ENCODE results near the gene FLNB.
"Not testable (repeated sequence)": the region's sequence is repeated elsewhere in the genome, so short reads cannot be mapped to it uniquely, and the experiment has no call there.

The FLNB gene

DNA sequence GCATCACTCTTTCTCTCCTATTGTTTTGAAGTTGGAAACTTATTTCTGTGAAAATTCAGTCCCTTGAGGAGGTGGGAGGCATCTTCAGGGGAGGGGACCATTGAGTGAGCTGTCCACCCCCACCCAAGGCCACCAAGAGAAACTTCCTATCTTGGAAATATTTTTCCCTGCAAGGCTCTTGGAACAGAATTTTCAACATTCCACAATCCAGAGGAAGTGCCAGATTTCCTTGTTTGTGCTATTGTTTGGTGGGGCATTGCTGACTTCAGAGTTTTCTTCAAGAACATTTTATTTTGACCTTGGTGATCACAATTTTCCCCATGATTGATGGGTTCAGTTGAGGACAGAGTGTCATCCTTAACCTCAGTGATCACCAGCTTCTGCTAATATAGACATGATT lies 190.6 kb downstream of the FLNB start:
- TF ChIP-seq POLR2A (IDR thresholded peaks at IDR 0.05; ENCODE audit: low read depth, low read length) (no peak), PAX5 (IDR thresholded peaks at IDR 0.05; ENCODE audit: insufficient read depth, low read length, severe bottlenecking) (no peak), TAF1 (IDR thresholded peaks at IDR 0.05; ENCODE audit: low read depth, low read length) (no peak), POLR2AphosphoS5 (IDR thresholded peaks at IDR 0.05; ENCODE audit: low read depth, low read length) (no peak), SPI1 (IDR thresholded peaks at IDR 0.05; ENCODE audit: low read depth, low read length) (no peak), POU2F2 (IDR thresholded peaks at IDR 0.05; ENCODE audit: low read depth, low read length) (no peak)
- FAIRE-seq (no peak), DNase-seq (ENCODE audit: insufficient read length, low spot score) (no peak)

GRCh38 chr3:58200121-58200709 lies 192.0 kb downstream of the FLNB start:
- FAIRE-seq (no peak), DNase-seq (ENCODE audit: insufficient read length, low spot score) (no peak)
- TF ChIP-seq POLR2A (IDR thresholded peaks at IDR 0.05; ENCODE audit: low read depth, low read length) = no peak

GRCh38 chr3:58200846-58201355 lies 192.7 kb downstream of the FLNB start:
- no peak for TF ChIP-seq POU2F2 (IDR thresholded peaks at IDR 0.05; ENCODE audit: low read depth, low read length)
- no peak for TF ChIP-seq POLR2AphosphoS5 (IDR thresholded peaks at IDR 0.05; ENCODE audit: low read depth, low read length)
- 0 out of 2 replicates have a peak, but pooled peaks have one; percentile 24 for TF ChIP-seq SPI1 (IDR thresholded peaks at IDR 0.05; ENCODE audit: low read depth, low read length)
- no peak for TF ChIP-seq TAF1 (IDR thresholded peaks at IDR 0.05; ENCODE audit: low read depth, low read length)
- TF ChIP-seq PAX5 (IDR thresholded peaks at IDR 0.05; ENCODE audit: insufficient read depth, low read length, severe bottlenecking) = no peak
- no peak for TF ChIP-seq POLR2A (IDR thresholded peaks at IDR 0.05; ENCODE audit: low read depth, low read length)
- FAIRE-seq (no peak), DNase-seq (ENCODE audit: insufficient read length, low spot score) (no peak)

- not testable (repeated sequence) for FAIRE-seq
These were observed 193.2 kb downstream of the FLNB start for GRCh38 chr3:58201451-58201850.

GRCh38 chr3:58202917-58203360 lies 194.7 kb downstream of the FLNB start:
- FAIRE-seq = peak; percentile 68
- DNase-seq (ENCODE audit: insufficient read length, low spot score) = no peak
- TF ChIP-seq SPI1 (IDR thresholded peaks at IDR 0.05; ENCODE audit: low read depth, low read length) (0 out of 2 replicates have a peak, but pooled peaks have one; percentile 25), POLR2AphosphoS5 (IDR thresholded peaks at IDR 0.05; ENCODE audit: low read depth, low read length) (no peak; the same call in 1 of the 2 replicates), POLR2A (IDR thresholded peaks at IDR 0.05; ENCODE audit: low read depth, low read length) (no peak), POU2F2 (IDR thresholded peaks at IDR 0.05; ENCODE audit: low read depth, low read length) (0 out of 2 replicates have a peak, but pooled peaks have one; percentile 41), PAX5 (IDR thresholded peaks at IDR 0.05; ENCODE audit: insufficient read depth, low read length, severe bottlenecking) (no peak)

More at GRCh38 chr3:58201451-58201850, 193.2 kb downstream of the FLNB start:
- not testable (repeated sequence) for DNase-seq (ENCODE audit: insufficient read length, low spot score)

DNA sequence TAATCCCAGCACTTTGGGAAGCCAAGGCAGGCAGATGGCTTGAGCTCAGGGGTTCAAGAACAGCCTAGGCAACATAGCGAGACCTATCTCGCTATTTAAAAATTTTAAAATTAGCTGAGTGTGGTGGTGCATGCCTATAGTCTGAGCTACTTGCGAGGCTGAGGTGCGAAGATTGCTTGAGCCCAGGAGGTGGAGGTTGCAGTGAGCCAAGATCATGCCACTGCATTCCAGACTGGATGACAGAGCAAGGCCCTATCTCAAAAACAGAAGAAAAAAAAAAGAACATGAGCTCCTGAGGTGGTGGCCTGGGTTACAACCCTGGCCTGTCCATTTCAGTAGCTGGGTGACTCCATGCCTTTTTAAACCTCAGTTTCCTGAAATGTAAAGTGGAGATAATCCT lies 195.3 kb downstream of the FLNB start:
- FAIRE-seq (no peak), DNase-seq (ENCODE audit: insufficient read length, low spot score) (no peak)
- no peak for TF ChIP-seq SPI1 (IDR thresholded peaks at IDR 0.05; ENCODE audit: low read depth, low read length)

DNA sequence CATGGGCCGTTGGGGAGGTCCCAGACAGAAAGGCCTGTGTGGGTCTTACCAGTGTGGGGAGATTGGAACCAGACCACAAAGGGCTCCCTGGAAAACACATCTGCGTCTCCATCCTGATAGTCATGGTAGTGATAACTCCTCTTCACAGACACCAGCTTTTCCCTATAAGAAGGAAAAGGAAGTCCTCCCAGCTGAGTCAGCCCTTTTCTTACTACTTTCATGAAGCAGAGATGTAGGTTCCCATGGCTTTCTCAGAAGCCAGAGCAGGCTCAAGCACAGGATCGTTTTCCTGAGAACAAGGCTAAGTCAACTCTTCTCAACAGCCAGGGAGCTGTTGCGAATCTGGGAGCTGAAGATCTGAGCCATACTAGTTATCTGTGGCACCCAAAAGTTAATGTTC lies 196.5 kb downstream of the FLNB start:
- DNase-seq (ENCODE audit: insufficient read length, low spot score) (no peak), FAIRE-seq (no peak)
- TF ChIP-seq SPI1 (IDR thresholded peaks at IDR 0.05; ENCODE audit: low read depth, low read length) (no peak), POLR2AphosphoS5 (IDR thresholded peaks at IDR 0.05; ENCODE audit: low read depth, low read length) (no peak), PAX5 (IDR thresholded peaks at IDR 0.05; ENCODE audit: insufficient read depth, low read length, severe bottlenecking) (no peak), POU2F2 (IDR thresholded peaks at IDR 0.05; ENCODE audit: low read depth, low read length) (no peak), TAF1 (IDR thresholded peaks at IDR 0.05; ENCODE audit: low read depth, low read length) (no peak), POLR2A (IDR thresholded peaks at IDR 0.05; ENCODE audit: low read depth, low read length) (no peak)

GRCh38 chr3:58205981-58206380 lies 197.8 kb downstream of the FLNB start:
- FAIRE-seq (no peak), DNase-seq (ENCODE audit: insufficient read length, low spot score) (no peak)
- TF ChIP-seq TAF1 (IDR thresholded peaks at IDR 0.05; ENCODE audit: low read depth, low read length) (no peak), POLR2AphosphoS5 (IDR thresholded peaks at IDR 0.05; ENCODE audit: low read depth, low read length) (no peak), PAX5 (IDR thresholded peaks at IDR 0.05; ENCODE audit: insufficient read depth, low read length, severe bottlenecking) (no peak), POLR2A (IDR thresholded peaks at IDR 0.05; ENCODE audit: low read depth, low read length) (no peak), SPI1 (IDR thresholded peaks at IDR 0.05; ENCODE audit: low read depth, low read length) (no peak), POU2F2 (IDR thresholded peaks at IDR 0.05; ENCODE audit: low read depth, low read length) (no peak)

- no peak for DNase-seq (ENCODE audit: insufficient read length, low spot score)
- FAIRE-seq = peak; percentile 5
- TF ChIP-seq POLR2AphosphoS5 (IDR thresholded peaks at IDR 0.05; ENCODE audit: low read depth, low read length) = no peak
- TF ChIP-seq POLR2A (IDR thresholded peaks at IDR 0.05; ENCODE audit: low read depth, low read length) = no peak
- TF ChIP-seq POU2F2 (IDR thresholded peaks at IDR 0.05; ENCODE audit: low read depth, low read length) = no peak
- TF ChIP-seq PAX5 (IDR thresholded peaks at IDR 0.05; ENCODE audit: insufficient read depth, low read length, severe bottlenecking) = no peak
- 0 out of 2 replicates have a peak, but pooled peaks have one; percentile 3 for TF ChIP-seq SPI1 (IDR thresholded peaks at IDR 0.05; ENCODE audit: low read depth, low read length)
- TF ChIP-seq TAF1 (IDR thresholded peaks at IDR 0.05; ENCODE audit: low read depth, low read length) = no peak
These were observed 198.3 kb downstream of the FLNB start for GRCh38 chr3:58206406-58207011.

DNA sequence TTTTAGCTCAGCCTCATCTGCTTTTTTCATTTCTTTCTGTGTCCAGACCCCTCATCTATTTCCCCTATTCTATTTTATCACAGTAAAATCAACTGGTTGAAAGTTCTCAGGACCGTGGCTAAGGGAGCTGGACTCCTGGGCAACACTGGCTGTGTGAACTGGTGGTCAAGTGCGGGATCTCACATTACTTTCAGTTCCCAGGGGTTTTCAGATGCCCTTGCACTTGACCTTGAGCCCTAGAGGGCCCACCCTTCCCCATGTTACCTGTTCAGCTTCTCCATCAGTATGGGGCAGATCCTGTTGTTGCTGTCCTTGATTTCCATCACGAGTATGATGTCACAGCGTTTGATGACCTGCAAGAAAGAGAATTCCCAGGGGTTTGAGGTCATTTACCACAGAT lies 199.7 kb downstream of the FLNB start:
- no peak for TF ChIP-seq POLR2AphosphoS5 (IDR thresholded peaks at IDR 0.05; ENCODE audit: low read depth, low read length)
- no peak for TF ChIP-seq PAX5 (IDR thresholded peaks at IDR 0.05; ENCODE audit: insufficient read depth, low read length, severe bottlenecking)
- no peak for TF ChIP-seq POU2F2 (IDR thresholded peaks at IDR 0.05; ENCODE audit: low read depth, low read length)
- no peak for TF ChIP-seq POLR2A (IDR thresholded peaks at IDR 0.05; ENCODE audit: low read depth, low read length)
- TF ChIP-seq SPI1 (IDR thresholded peaks at IDR 0.05; ENCODE audit: low read depth, low read length) = no peak
- no peak for TF ChIP-seq TAF1 (IDR thresholded peaks at IDR 0.05; ENCODE audit: low read depth, low read length)
- DNase-seq (ENCODE audit: insufficient read length, low spot score) = no peak
- FAIRE-seq = peak; percentile 5

Data from GM12891 (cell line).